Effector CD8-positive, alpha-beta T cell (primary cell): ENCODE data around the gene CRIP3.
"Not testable (repeated sequence)": the region's sequence is repeated elsewhere in the genome, so short reads cannot be mapped to it uniquely, and the experiment has no call there.

ENCODE experiments used
- DNase-seq: peaks from one replicate; lab custom pipeline; 2025; lab: John Stamatoyannopoulos, UW

CRIP3 gene

DNA sequence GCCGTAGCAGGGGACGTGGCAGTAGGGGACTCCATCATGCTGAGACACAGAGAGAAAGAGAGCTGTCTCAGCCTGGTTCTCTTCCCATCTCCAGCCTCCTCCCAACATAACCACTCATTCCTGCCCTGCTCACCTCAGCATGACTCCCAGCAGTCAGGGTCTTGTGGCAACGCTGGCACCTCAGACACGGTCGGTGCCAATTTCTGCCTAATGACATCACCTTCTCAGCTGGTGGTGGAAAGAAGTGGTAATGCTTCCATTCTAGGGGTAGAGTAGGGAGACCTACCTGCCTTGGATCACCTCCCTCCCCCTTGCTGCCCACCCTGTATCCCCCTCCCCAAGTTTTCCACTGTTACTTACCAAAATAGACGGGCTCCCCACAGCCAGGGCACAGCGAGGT lies 2.5 kb downstream of the CRIP3 start:
- no peak for DNase-seq

DNA sequence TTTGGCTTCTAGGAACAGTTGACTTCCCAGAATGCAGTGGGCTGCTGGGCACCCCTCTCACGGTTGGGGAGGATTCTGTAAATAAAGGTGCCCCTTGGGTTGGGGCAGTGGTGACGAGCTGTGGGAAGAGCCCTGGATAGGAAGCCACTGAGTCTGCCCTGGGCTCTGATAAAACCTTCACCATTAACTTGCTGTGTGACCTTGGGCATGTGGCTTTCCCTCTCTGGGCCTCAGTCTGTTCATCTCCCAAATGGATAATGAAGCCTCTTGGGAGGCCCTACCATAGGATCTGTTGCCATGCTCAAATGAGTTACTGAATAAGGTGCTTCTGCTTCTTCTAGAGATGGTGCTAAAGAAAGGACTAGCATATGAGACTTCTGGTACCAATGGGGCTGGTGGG lies 3.7 kb downstream of the CRIP3 start:
- no peak for DNase-seq

DNA sequence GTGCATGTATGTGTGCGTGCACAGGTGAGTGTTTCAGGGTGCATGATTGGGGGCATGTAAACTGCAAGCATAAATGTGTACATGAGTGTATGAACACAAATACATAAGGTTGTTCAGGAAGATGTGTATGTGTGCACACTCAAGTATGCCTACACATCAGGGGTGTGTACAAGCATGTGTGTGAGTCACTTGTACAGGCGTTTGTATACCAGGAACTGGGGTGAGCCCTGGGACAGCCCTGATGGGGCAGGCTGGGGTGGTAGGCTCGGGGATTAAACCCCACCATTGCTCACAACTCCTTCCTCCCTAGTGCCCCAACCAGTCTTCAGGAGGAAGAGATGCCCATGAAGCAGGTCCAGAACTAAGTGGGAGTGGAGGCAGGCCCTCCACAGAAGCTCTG lies 4.3 kb downstream of the CRIP3 start:
- no peak for DNase-seq

DNA sequence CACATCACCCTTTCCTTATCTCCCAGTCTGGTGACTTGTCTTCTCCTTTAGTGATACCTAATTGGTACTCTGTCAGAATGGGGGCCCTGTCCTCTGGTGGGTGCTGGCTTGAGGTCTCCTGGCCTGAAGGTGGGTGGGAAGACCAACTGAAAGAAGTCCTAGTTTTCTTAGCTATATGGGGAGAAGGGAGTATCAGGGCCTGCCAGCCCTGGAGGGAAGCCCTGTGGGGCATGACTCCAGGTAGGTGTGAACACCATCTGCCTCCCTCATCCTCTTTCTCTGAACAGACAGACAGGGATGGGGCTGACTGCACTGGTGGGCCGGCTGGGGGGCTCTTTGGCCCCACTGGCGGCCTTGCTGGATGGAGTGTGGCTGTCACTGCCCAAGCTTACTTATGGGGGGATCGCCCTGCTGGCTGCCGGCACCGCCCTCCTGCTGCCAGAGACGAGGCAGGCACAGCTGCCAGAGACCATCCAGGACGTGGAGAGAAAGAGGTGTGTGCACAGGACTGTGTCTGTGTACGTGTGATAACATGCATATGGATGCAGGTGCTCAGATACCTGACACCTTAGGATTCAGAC lies 4.8 kb downstream of the CRIP3 start:
- no peak for DNase-seq

DNA sequence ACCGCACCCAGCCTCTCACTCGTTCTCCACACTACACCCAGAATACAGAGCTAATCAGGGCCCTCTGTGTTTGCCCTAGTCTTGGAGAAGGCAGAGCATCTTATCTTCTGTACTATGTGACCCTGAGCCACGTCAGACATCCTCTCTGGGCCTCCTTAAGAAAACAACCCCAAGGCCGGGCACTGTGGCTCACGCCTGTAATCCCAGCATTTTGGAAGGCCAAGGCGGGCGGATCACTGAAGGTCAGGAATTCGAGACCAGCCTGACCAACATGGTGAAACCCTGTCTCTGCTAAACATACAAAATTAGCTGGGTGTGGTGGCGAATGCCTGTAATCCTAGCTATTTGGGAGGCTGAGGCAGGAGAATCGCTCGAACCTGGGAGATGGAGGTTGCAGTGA lies 5.6 kb downstream of the CRIP3 start:
- not testable (repeated sequence) for DNase-seq

DNA sequence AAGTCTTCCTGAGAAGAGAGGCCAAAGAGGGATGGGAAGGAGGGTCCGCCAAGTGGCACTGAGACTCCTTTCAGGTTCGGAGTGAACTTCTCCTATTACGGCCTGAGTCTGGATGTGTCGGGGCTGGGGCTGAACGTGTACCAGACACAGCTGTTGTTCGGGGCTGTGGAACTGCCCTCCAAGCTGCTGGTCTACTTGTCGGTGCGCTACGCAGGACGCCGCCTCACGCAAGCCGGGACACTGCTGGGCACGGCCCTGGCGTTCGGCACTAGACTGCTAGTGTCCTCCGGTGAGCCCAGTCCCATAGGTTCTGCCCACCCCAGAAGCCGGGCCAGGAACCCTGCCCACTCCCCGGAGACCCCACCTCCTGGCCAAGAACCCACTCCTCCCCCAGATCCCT lies 6.5 kb downstream of the CRIP3 start:
- DNase-seq, result no peak

DNA sequence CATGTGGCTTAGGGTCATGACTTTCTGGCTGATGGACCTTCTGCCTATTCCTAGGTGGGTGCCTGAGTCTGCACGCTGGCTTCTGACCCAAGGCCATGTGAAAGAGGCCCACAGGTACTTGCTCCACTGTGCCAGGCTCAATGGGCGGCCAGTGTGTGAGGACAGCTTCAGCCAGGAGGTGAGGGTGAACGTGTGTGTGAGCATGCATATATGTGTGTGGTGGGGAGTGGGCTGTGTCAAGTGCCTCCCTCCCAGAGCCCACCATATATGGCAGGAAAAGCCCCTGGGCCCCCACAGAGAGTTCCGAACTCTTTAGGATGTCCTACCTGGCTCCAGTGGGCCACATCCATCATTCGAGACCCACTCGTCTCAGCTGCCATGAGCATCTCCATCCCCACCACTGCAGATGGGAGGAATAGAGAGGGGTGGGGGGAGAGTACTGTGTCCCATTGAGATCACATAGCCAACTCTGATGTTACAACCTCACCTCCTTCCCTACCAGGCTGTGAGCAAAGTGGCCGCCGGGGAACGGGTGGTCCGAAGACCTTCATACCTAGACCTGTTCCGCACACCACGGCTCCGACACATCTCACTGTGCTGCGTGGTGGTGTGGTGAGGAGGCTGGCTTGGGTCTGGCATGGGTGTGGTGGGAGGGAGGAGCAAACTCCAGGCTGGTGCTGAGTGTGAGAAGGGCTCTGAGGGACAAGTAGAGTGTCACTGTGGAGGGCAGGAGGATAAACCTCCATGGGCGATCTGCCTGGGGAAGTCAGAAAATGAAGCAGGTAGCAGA lies 7.3 kb downstream of the CRIP3 start:
- no peak for DNase-seq

DNA sequence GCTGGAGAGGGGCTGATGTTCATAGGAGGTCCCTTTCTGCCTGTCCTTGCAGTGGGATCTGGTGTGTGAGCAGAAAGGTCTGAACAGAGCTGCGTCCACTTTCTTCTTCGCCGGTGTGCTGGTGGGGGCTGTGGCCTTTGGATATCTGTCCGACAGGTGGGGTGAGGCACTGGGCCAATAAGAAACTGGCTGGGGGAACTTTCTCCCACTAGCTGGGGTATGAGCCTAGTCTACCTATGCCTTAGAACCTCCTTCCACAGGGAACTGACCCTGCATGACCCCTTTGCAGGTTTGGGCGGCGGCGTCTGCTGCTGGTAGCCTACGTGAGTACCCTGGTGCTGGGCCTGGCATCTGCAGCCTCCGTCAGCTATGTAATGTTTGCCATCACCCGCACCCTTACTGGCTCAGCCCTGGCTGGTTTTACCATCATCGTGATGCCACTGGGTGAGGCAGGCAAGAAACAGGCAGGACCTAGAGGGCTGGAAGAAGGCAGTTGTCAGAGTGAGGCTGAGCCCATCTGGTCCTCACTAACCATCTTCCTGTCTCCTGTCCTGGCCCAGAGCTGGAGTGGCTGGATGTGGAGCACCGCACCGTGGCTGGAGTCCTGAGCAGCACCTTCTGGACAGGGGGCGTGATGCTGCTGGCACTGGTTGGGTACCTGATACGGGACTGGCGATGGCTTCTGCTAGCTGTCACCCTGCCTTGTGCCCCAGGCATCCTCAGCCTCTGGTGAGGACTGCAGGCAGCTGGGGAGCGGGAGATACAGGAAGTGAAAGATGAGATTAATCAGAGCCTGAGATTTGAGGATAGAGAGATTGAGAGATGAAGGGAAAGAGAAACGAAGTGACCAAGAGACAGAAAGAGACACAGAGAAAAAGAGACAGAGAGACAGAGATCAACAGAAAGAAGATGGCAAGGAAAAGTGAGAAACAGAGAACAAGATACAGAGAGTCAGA lies 9.0 kb downstream of the CRIP3 start:
- DNase-seq, result no peak

DNA sequence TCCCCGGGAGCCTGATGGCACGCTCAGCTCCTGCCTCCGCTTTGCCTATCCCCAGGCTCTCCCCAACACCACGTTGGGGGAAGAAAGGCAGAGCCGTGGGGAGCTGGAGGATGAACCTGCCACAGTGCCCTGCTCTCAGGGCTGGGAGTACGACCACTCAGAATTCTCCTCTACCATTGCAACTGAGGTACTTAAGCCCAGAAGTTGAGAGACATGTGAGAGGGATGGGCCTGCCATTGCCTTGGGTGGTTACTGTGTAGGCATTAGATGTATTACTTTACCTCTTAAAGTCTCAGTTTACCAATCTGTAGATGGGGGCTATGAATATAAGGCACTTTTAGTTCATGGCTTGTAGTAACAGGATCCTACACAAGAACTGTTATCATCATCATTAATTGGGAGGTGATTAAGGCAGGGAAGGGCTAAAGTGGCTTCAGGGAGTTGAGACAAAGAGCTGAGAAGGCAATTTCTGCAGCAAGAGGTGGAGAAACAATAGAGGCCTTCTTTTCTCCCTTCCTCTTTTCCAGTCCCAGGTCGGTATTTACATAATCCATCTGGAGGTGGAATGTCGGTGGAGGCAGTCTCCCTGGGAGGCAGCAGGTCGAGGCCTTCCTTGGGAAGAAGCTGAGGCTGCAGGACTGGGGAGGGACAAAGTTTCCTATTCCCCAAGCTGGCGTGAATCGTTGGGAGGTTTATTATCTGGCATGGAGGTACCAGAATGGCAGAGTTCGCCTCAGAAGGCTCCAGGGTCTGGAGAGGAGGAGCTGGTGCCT lies 9.9 kb downstream of the CRIP3 start:
- DNase-seq, result no peak

DNA sequence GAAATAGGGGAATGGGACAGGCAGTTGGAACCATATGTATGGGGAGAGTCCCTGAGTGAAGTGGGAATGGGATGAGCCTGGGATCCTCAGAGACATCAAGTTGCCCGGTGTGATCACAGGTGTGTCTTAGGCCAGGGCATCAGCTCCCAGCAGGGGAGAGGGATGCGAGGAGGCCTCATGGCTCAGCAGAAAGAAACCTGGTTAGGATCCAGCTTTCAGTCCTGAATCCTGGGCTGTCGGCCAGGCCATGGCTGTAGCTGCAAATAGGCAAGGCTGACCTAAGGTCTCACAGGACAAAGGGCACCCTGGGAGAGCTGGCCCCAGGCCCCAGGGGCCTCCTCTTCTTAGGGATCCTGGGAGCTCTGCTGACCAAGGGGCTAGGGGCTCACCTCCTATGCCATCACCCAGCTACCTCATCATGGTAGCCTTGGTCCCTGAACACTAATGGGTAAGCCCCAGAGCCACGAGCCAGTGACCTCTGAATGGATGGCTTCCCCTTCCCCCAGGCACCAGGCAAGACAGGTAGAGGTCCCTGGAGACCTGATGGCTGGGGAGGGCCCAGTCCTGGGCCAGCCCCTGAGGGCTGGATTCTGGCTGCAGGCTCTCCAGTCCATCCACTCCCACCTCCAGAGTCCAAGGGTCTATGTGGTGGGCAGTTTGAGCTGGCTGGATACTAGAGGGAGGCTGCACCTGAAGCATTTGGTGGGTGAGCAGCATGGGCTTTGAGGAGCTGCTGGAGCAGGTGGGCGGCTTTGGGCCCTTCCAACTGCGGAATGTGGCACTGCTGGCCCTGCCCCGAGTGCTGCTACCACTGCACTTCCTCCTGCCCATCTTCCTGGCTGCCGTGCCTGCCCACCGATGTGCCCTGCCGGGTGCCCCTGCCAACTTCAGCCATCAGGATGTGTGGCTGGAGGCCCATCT lies 10.7 kb downstream of the CRIP3 start, which contains the start of gene SLC22A7:
TSS of gene SLC22A7 (plus strand) at position 617 of the 921 bp plus-strand sequence. CDS start at position 716, 99 bp downstream.
- no peak for DNase-seq

DNA sequence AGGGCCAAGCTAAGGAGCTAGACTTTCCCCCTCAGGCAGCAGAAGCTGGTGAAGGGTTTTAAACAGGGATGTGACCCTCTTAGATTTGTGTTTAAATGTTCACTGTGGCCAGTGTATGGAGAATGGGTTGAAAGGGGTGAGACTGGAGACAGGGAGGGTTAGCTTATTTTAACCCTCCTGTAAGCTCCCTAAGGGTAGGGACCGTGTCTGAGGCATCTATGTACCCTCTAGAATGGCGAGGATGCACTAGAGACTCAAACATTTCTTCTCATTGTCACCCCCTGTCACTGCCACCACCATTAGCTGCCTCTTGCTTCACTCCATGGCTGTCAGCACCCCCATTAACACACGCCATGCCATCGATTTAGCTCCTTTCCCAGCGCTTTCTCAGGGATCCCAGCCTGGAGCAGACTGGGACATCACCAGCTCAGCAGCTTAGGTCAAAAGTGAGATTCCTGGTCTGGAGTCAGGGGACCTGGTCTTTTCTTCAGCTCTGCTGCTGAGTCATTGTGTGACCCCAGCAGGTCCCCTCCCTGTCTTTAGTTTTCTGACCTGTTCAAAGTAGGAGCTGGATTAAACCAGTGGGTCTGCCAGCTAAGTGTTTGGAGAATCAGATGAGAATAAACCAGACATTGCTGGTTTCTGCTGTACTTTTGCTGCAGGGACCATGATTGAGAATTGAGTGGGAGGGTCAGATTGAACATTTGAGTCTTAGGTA lies 11.7 kb downstream of the CRIP3 start:
- DNase-seq, result no peak

DNA sequence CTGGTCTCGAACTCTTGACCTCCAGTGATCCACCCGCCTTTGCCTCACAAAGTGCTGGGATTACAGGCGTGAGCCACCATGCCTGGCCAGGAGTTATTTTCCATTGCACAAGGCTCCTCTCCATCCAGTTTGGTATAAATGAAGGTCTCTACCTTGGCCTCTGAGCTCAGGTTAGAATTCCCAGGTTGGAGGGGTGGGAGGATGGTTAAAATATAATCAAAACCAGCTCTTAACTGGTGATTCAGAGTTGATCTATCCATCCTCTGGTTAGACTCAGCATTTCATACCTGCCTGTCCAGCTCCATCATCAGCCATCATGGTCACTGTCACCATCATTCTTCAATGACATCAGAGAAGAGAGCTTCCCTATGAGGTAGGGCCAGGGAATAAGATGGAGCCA lies 13.2 kb downstream of the CRIP3 start:
- DNase-seq, result no peak

DNA sequence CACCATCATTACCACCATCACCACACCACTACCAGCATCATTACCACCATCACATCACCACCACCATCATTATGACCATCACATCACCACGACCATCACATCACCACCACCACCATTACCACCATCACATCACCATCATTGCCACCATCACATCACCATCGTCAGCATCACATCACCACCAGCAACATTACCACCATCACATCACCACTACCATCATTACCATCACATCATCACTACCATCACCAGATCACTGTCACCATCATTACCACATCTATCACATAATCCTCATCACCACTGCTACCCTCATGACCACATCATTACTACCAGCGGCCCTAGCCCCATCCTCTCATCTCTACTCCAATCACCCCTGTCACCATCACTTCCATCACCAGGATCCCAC lies 14.1 kb downstream of the CRIP3 start:
- no peak for DNase-seq

DNA sequence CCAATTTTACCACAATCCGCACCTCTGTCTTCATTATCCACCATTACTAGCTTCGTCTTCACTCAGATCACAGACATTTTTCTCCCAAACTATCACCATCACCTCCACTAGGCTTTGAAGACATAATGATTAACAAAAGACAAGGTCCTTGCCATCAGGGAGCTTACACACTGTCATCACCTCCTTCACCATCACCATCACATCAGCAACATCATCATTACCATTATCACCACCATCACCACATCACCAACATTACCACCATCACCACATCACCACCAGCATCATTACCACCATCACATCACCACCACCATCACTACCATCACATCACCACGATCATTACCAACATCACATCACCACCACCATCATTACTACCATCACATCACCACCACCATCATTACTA lies 14.9 kb downstream of the CRIP3 start:
- no peak for DNase-seq

DNA sequence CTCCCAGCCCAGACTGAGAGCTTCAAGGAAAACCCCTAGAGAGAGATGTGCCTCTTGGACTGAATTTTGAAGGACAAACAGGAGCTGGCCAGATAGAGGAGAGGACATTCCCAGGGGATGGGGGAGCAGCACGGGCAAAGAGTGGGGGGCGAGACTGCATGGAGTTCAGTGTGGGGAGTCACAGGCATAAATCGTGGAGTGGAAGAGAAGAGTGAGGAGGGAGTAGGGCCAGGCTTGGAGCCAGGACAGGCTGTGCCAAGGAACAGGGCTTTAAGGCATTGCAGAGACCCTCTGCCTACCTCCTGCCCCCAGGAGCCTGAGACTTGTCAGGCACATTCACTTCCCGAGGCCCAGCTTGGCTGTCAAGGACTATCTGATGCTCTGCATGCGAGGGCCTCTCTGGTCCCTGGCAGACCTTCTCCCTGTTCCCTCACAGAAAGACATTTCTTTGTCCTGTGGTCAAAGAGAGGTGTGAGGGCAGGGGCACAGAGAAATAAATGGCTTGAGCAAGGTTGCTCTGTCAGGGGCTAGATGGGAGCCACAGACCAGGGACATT lies 15.8 kb downstream of the CRIP3 start:
- no peak for DNase-seq

DNA sequence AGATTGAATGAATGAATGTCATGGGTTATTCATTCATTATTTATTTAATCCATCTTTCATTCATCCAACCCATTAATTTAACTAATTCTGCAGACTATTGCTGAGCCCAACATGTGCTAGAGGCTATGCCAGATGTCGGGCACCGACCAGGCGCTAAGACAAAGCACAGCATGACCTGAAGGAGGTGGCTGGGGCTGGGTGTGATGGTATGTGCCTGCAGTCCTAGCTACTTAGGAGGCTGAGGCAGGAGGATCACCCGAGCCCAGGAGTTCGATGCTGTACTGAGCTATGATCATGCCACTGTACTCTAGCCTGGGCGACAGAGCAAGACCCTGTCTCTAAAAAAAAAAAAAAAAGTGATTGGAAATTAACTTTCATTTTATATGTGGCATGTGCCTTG lies 16.3 kb downstream of the CRIP3 start:
- DNase-seq, result no peak

DNA sequence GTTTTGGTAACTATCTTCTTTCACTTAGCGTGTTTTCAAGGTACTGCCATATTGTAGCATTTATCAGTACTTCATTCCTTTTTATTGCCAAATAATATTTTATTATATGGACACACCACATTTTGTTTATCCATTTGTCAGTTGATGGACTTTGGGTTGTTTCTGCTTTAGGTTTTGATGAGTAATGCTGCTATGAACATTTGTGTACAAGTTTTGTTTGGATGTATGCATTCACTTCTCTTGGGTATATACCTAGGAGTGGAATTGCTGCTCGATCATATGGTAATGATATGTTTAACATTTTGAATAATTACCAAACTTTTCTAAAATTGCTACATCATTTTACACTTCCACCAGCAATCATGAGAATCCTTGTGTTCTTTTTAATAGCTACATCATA lies 16.9 kb downstream of the CRIP3 start:
- DNase-seq, result no peak

DNA sequence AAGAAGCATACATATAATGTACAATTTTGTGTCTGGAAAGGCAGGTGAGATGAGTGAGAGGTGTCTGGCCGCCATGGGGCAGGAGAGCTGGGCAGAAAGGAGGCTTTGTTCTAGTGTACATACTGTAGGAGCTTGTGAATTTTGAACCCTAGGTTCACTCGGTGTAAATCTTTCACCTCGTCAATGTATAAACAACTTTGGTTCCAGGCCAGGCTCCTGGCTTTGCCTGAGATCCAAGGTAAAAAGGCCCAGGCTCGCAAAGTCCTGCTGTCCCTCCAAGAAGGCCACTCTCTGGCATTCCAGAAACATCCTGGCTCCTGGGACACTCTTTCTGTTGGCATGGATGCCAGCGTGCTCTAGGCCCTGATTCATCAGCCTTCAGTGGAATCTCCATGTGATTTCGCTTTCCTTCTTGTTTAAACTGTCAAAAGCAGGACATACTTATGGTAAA lies 17.7 kb downstream of the CRIP3 start:
- no peak for DNase-seq

DNA sequence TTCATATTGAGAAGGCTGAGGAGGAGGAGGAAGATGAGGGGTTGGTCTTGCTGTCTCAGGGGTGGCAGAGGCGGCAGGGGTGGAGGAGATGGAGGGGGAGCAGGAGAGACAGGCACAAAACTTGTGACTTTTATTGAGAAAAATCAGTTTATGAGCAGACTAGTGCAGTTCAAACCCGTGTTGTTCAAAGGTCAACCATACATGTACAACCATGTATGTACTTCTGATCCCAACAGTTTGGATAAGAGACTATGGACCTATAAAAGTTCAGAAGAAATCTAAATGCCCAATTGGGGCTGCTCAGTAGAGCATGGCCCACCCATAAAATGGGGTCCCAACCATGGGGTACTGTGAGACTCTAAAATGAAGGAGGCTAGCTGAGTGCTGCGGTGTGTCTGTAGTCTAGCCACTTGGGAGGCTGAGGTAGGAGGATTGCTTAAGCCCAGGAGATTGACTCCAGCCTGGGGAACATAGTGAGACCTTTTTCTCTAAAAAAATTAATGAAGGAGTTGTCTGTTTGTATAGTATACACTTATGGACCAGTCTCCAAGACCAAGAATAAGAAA lies 18.2 kb downstream of the CRIP3 start:
- DNase-seq, result no peak
